Measurements from ENCODE around the gene AQP12B.

- TF ChIP-seq JUN (IDR thresholded peaks at IDR 0.05; ENCODE audit: low read depth, low read length) (no peak), CREB1 (IDR thresholded peaks at IDR 0.05) (no peak), TBP (IDR thresholded peaks at IDR 0.05; ENCODE audit: low read depth, low read length) (no peak), POLR2AphosphoS5 (IDR thresholded peaks at IDR 0.05; ENCODE audit: low read depth, low read length) (no peak), EZH2 (IDR thresholded peaks at IDR 0.05; ENCODE audit: low read depth, low read length, severe bottlenecking) (no peak)
- TF ChIP-seq, protein P1, sequence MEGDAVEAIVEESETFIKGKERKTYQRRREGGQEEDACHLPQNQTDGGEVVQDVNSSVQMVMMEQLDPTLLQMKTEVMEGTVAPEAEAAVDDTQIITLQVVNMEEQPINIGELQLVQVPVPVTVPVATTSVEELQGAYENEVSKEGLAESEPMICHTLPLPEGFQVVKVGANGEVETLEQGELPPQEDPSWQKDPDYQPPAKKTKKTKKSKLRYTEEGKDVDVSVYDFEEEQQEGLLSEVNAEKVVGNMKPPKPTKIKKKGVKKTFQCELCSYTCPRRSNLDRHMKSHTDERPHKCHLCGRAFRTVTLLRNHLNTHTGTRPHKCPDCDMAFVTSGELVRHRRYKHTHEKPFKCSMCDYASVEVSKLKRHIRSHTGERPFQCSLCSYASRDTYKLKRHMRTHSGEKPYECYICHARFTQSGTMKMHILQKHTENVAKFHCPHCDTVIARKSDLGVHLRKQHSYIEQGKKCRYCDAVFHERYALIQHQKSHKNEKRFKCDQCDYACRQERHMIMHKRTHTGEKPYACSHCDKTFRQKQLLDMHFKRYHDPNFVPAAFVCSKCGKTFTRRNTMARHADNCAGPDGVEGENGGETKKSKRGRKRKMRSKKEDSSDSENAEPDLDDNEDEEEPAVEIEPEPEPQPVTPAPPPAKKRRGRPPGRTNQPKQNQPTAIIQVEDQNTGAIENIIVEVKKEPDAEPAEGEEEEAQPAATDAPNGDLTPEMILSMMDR (IDR thresholded peaks at IDR 0.05; ENCODE audit: control extremely low read depth in 1 of 3, insufficient read depth in 1 of 3, low read depth in 1 of 3, low read length in 3 of 3), result peak in 1 of 3 experiments; percentile 8; a peak in 1 of 4 replicates
These were observed 37.8 kb downstream of the AQP12B start for GRCh38 chr2:240644859-240645301.
